GM18511 (cell line): Measurements from ENCODE around the gene NMU.
"Not testable (repeated sequence)": the region's sequence is repeated elsewhere in the genome, so short reads cannot be mapped to it uniquely, and the experiment has no call there.

Experiments used
- ATAC-seq: cut with Tn5 transposase; IDR thresholded peaks from one replicate; pipeline ENCODE4 v1.9.1; 2021; ENCODE audit warnings: mild to moderate bottlenecking, moderate library complexity; ENCODE audit not compliant: unreplicated experiment

The NMU gene

GRCh38 chr4:55625835-55626234 is 10.3 kb downstream of the NMU start:
- no peak for ATAC-seq

GRCh38 chr4:55624063-55624462 is 12.0 kb downstream of the NMU start:
- not testable (repeated sequence) for ATAC-seq

GRCh38 chr4:55618546-55619143 is 17.5 kb downstream of the NMU start:
- no peak for ATAC-seq

GRCh38 chr4:55617587-55618197 is 18.4 kb downstream of the NMU start:
- ATAC-seq: peak; percentile 96

GRCh38 chr4:55615008-55615407 is 21.1 kb downstream of the NMU start:
- no peak for ATAC-seq

- ATAC-seq: no peak
Observed at GRCh38 chr4:55613621-55614020, 22.5 kb downstream of the NMU start.

GRCh38 chr4:55612341-55612740 is 23.8 kb downstream of the NMU start:
- no peak for ATAC-seq

GRCh38 chr4:55611358-55612059 is 24.6 kb downstream of the NMU start:
- ATAC-seq: no peak

GRCh38 chr4:55610381-55610780 is 25.7 kb downstream of the NMU start:
- ATAC-seq: no peak

GRCh38 chr4:55609393-55609866 is 26.7 kb downstream of the NMU start:
- ATAC-seq: peak; percentile 49

GRCh38 chr4:55608591-55608990 is 27.5 kb downstream of the NMU start:
- no peak for ATAC-seq

GRCh38 chr4:55604996-55605395 is 31.1 kb downstream of the NMU start:
- no peak for ATAC-seq

- no peak for ATAC-seq
Observed at GRCh38 chr4:55600640-55601039, 35.5 kb downstream of the NMU start.

- ATAC-seq: no peak
Observed at GRCh38 chr4:55598641-55599040, 37.5 kb downstream of the NMU start.

GRCh38 chr4:55592014-55592413 is 44.1 kb downstream of the NMU start, which contains the start of gene PDCL2:
TSS of gene PDCL2 (minus strand) at chr4:55592245. CDS start at chr4:55592109, 136 bp downstream.
- ATAC-seq: no peak

- no peak for ATAC-seq
Observed at GRCh38 chr4:55588160-55588559, 47.9 kb downstream of the NMU start.

- not testable (repeated sequence) for ATAC-seq
Observed at GRCh38 chr4:55582773-55583172, 53.3 kb downstream of the NMU start.

GRCh38 chr4:55578341-55579010 is 57.6 kb downstream of the NMU start:
- no peak for ATAC-seq

- no peak for ATAC-seq
Observed at GRCh38 chr4:55575513-55575912, 60.6 kb downstream of the NMU start.

- no peak for ATAC-seq
Observed at GRCh38 chr4:55574252-55574651, 61.8 kb downstream of the NMU start.

- no peak for ATAC-seq
Observed at GRCh38 chr4:55571806-55572205, 64.3 kb downstream of the NMU start.
